UCSD-AML1 (cell line): ENCODE measurements around the gene CCT2.

ENCODE experiments used
- DNase-seq: peaks from one replicate; lab custom pipeline; 2025; ENCODE audit not compliant: unreplicated experiment; lab: John Stamatoyannopoulos, UW

Gene CCT2

DNA sequence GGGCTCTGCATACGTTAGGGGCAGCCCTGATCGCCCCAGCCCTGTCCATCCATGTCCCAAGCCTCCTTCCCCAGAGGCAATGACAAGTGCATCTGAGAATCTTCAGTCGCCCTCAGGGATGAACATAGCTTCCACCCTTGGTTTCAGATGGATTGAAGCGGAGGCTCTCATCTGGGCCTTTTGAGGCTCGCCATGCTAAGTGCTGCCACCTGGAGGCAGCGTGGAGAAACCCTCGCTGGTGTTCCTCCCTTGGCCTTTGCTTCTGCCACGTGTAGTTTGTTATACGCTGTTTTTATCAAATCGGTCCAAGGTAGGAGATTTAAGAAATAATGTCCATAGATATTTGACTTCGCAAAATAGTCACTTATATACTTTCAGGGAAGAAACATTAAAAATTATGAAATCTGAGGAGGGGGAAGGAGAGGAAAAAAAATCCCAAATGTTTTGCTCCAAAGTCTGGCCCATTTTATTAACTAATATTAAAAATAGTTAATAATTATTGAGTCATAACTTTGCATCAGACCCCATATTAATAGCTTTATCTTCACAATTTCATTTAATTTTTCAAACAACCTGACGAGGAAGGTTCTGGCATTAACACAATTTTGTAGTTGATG, 54.2 kb downstream of the CCT2 start:
- DNase-seq: peak; percentile 66

DNA sequence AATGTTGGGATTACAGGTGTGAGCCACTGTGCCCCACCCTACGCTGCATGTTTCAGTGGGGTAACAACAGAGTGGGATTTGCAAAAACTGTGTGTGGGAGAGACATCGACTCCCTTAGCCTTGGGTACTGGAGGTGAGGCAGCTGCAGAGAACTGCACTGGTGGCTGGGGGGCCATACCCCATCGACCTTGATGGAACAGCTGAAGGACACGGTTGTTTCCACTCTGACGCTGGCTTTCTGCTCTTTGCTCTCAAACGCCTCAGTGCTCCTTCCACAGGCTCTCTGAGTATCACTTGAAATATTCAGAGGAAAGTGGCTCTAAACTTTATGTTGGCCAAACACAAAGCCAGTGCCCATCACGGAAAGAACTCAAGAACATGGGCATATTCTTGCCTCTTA, 56.3 kb downstream of the CCT2 start:
- DNase-seq: no peak

DNA sequence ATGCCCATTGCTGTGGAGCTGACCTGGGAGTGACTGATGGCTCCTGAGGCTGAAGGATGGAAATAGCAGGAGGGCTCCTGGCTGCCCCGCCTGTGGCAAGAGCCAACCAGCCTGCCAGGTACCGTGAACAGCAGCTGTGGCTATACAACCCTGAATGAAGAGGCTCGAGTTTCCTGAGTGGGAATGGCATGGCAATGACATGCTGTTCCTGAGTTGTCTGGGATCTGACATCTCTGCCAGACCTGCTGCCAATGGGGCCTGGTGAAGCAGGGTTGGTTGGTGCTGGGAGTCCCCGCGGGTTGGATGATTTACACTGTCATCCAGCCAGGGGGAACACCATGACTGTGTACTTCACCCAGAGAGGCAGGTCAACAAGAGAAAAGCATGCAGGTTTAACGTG, 57.3 kb downstream of the CCT2 start:
- no peak for DNase-seq

DNA sequence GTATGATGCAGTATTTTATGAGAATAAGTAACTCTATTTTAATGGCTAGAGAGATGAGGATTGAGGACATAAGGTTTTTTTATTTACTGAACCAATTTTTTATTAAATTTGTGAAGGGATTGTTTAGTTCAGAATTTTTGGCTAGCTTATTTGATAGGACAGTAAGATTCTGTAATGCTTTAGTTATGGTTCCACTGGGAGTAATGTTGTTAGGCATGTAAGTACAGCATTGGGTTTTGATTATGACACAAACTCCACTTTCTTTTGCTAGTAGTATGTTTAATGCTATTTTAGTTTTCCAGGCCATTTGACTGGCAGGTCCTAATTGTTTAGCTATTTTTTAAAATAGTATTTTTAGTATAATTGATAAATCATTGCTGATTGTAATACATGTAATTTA, 59.3 kb downstream of the CCT2 start:
- no peak for DNase-seq

DNA sequence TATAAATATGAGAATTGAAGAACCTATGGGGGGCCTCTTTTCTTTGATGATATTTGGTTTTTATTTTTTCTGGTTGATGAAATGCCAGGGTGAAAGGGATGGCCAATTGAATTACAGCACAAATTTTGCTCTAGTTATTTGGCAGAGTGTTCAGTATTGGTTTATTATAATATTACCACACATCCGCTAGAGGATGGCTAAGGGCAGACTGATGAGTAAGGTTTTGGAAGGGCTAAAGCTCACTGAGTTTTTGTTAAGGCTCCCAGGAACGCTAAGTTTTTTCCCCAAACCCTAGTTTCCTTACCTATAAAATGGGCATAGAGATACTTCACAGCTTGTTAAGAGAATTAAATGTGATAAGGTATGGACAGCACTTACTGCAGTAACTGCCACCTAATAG, 59.8 kb downstream of the CCT2 start:
- no peak for DNase-seq

DNA sequence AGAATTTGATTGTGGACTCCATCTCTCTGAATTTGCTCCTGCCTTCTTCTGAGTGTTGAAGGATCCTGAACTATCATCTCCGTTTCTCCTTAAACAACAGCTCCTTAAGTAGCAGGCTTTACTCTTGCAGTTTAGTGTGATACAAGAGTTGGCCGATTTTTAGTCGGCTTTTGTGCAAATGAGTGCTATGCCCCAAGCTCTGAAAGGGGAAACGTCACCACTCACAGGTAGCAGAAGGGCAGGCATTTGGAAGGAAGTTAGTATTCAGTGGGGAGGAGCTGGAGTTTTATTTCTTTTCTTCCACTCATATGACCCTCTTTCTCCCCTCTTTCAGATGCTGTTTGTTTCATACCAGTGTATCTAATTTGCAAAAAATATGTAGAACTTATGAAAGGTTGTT, 61.9 kb downstream of the CCT2 start:
- no peak for DNase-seq

DNA sequence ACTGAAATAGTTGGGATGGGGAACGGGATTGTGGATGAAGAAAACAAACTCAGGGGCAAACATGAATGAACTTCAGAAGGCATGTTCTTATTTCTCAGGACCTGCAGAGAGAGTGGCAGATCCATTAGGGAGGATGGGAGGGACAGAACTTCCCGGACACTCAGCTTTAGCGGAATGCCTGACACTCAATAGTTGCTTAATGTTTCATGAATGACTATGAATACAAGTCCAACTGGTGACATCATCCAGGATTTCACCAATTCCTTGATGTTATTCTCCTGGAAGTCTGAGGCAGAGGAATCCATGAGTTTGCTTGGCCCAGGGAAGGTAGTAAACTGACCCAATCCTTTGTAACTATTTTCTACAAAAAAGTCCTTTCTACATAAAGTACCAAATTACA, 63.2 kb downstream of the CCT2 start:
- DNase-seq: no peak

DNA sequence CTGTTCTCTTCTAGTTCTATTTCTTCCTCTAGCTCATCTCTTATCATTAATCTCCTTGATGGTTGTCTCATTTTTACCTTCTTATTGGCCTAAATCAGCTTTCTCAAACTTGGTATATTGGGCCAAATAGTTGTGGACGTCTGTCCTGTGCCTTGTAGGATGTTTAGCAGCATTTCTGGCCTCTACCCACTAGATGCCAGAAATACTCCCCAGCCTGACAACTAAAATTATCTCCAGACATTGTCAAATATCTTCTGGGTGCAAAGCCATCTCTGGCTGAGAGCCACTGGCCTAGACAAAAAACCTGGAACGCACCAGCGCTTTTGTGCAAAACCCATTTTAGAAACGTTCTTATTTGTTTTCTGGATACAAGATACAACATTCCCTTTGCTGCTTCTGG, 64.3 kb downstream of the CCT2 start:
- no peak for DNase-seq
